Gastrocnemius medialis (tissue), 4 donors: ENCODE data around the gene LSS. TPM values are rescaled to one million over a fixed set of nuclear protein-coding genes. Genes with fewer than 3 reads are reported as not detected.

Experiments
- ATAC-seq, 2 donors: fragments of 150-250 bp; one replicate each; pipeline ENCODE4 v1.9.1; 2016
- DNase-seq, 2 donors: peaks; one replicate each; pipeline ENCODE4 v3.0.0-alpha.2; 2019
- H3K27ac ChIP-seq, 4 donors: fragments of 200-600 bp; sonication (generic); 1 replicate in 1 of 4; 2 replicates in 3 of 4; pipeline ENCODE4 v1.5.1; 2016 to 2018; ENCODE audit warnings: mild to moderate bottlenecking in 2 of 4, moderate library complexity in 1 of 4
- H3K27me3 ChIP-seq, 3 donors: fragments of 200-600 bp; sonication (generic) in 2 of 3; 1 replicate in 1 of 3; 2 replicates in 2 of 3; pipeline versions ENCODE4 v1.5.1 to v1.6.0; 2016 to 2019; ENCODE audit warnings: mild to moderate bottlenecking in 1 of 3, moderate library complexity in 1 of 3
- H3K36me3 ChIP-seq, 2 donors: fragments of 200-600 bp; sonication (generic) in 1 of 2; one replicate each; pipeline ENCODE4 v1.5.1; 2017 to 2018
- H3K4me1 ChIP-seq, 2 donors: fragments of 200-600 bp; sonication (generic) in 1 of 2; one replicate each; pipeline ENCODE4 v1.5.1; 2016 to 2017; ENCODE audit warnings: mild to moderate bottlenecking in 2 of 2
- H3K4me3 ChIP-seq, 4 donors: fragments of 200-600 bp; sonication (generic) in 3 of 4; 1 replicate in 1 of 4; 2 replicates in 3 of 4; pipeline ENCODE4 v1.5.1; 2016 to 2019; ENCODE audit warnings: mild to moderate bottlenecking in 2 of 4
- H3K9me3 ChIP-seq, 3 donors: fragments of 200-600 bp; sonication (generic) in 2 of 3; 1 replicate in 1 of 3; 2 replicates in 2 of 3; pipeline ENCODE4 v1.5.1; 2016 to 2019
- POLR2A ChIP-seq, 2 donors: fragments of 450-650 bp; IDR thresholded peaks; one replicate each; pipeline ENCODE4 v1.6.1; 2017; ENCODE audit warnings: antibody characterized with exemption in 2 of 2, mild to moderate bottlenecking in 2 of 2, moderate library complexity in 2 of 2
- in situ Hi-C, 4 donors: fragments of 200-750 bp; cut with MboI; loops; one replicate each; pipeline versions ENCODE4 v1.15.0 to v1.8.0; 2017; ENCODE audit warnings: low sequenced_read_pairs in 4 of 4
- intact Hi-C: fragments of 100-400 bp; cut with DNase I; formaldehyde crosslinking; loops from one replicate; pipeline ENCODE4 v1.15.1; 2023; ENCODE audit warnings: low total_unique reads
- total RNA-seq, 4 donors: library from RNA; depleted of rRNA; stranded (reverse); fragments of >200 nt; gene quantifications; one replicate each; pipeline versions ENCODE4 v1.1.0 to v1.2.3, GENCODE V29; 2016
- TF ChIP-seq, protein P1 (sequence below), 5 experiments: fragments of 450-650 bp in 3 of 5; fragments of 200-600 bp in 2 of 5; sonication (generic) in 2 of 5; IDR thresholded peaks in 4 of 5; conservative IDR thresholded peaks in 1 of 5; 1 replicate in 4 of 5; 2 replicates in 1 of 5; pipeline ENCODE4 v1.5.1; 2016 to 2019; ENCODE audit warnings: antibody characterized with exemption in 5 of 5, mild to moderate bottlenecking in 3 of 5, moderate library complexity in 3 of 5

Gene LSS
- total RNA-seq, 4 donors from 2014 or later, result 26.4 to 47.2 (median 32.7) TPM

DNA sequence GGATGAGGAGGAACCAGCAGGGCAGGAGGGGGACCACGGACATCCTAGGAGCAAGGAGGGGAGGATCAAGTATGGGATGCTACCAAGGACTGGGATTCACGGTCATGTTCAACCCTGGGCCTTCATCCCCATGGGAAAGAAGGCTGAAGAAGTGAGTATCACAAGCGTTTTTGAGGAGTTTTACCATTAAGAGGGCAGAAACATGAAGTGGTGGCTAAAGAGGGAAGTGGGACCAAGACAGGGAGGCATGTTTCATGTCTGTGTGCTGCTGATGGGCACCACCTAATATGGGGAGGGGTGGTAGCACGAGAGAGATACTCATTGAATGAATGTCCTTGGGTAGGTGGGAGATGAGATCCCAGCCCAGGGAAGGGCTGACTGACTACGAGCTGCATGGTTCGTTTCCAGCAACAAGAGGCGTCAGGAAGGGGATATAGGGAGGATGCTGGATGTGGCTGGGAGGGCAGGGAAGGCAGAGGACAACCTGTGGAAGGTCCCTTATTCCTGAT is 11.3 kb upstream of the LSS start:
- intact Hi-C loops (no loop called here), in situ Hi-C loops (no loop called here)
- ATAC-seq (no peak), DNase-seq (no peak)
- Histone ChIP-seq H3K27ac (no peak overlapping the region), H3K9me3 (no peaks in the 10 kb centered on the region), H3K36me3 (peaks cover 0 to 99% of the 10 kb centered on the region in 2 donors), H3K4me1 (no peaks in the 10 kb centered on the region), H3K27me3 (no peaks in the 10 kb centered on the region), H3K4me3 (no peak overlapping the region)
- TF ChIP-seq, protein P1, sequence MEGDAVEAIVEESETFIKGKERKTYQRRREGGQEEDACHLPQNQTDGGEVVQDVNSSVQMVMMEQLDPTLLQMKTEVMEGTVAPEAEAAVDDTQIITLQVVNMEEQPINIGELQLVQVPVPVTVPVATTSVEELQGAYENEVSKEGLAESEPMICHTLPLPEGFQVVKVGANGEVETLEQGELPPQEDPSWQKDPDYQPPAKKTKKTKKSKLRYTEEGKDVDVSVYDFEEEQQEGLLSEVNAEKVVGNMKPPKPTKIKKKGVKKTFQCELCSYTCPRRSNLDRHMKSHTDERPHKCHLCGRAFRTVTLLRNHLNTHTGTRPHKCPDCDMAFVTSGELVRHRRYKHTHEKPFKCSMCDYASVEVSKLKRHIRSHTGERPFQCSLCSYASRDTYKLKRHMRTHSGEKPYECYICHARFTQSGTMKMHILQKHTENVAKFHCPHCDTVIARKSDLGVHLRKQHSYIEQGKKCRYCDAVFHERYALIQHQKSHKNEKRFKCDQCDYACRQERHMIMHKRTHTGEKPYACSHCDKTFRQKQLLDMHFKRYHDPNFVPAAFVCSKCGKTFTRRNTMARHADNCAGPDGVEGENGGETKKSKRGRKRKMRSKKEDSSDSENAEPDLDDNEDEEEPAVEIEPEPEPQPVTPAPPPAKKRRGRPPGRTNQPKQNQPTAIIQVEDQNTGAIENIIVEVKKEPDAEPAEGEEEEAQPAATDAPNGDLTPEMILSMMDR (IDR thresholded peaks at IDR 0.05 in 4 of 5, conservative IDR thresholded peaks at IDR 0.05 in 1 of 5), result no peak
- no peak for TF ChIP-seq POLR2A (IDR thresholded peaks at IDR 0.05)

DNA sequence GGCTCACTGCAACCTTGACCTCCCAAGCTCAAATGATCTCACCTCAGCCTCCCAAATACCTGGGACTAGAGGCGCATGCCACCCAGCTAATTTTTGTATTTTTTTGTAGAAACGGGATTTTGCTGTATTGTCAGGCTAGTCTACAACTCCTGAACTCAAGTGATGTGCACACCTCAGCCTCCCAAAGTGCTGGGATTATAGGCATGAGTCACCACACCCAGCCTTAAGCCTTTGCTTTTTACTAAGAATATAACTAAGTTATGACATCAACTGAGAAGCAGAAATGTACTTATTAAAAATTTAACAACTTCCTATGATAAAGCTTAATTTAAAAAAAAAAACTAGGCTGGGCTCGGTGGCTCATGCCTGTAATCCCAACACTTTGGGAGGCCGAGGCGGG is 8.9 kb upstream of the LSS start:
- Histone ChIP-seq H3K27me3 (no peaks in the 10 kb centered on the region), H3K4me3 (no peak overlapping the region), H3K36me3 (peaks cover 0 to 88% of the 10 kb centered on the region in 2 donors), H3K27ac (no peak overlapping the region), H3K9me3 (no peaks in the 10 kb centered on the region), H3K4me1 (no peaks in the 10 kb centered on the region)
- no peak for TF ChIP-seq POLR2A (IDR thresholded peaks at IDR 0.05)
- TF ChIP-seq, protein P1 (IDR thresholded peaks at IDR 0.05 in 4 of 5, conservative IDR thresholded peaks at IDR 0.05 in 1 of 5), result no peak
- in situ Hi-C loops, result no loop called here
- DNase-seq, result no peak
- ATAC-seq, result no peak
- intact Hi-C loops, result no loop called here

DNA sequence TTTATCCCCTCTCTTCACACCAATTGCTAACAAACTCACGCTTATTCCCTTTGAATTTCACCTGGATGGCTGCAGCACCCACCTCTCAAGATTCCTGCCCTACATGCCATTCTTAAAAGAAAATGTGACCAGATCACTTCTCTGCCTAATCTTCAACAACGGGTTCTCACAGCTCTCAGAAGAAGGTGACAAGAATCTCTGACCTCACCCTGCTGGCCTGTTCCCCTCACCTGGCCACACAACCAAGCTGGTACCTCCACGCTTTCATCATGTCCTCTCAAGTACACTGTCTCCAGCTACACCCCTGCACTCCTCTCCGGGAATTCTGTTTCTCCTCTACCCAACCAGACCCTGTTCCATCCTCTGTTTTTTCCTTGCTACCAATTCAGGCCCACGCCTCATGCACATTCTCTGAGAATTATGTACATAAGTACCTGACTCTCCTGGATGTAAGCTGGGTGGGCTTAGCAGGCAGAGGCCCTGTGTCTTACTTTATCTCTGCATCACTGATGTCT is 5.9 kb upstream of the LSS start:
- no peaks in the 10 kb centered on the region for H3K27me3 ChIP-seq
- in situ Hi-C loops (loop anchor here in 1 of 4 donors (5.0 kb wide), 1 partner anchor 53 kb away; the partner anchor contains the start of genes MCM3AP and YBEY), intact Hi-C loops (no loop called here)
- no peak for ATAC-seq
- H3K9me3 ChIP-seq, result no peaks in the 10 kb centered on the region
- DNase-seq, result no peak
- H3K4me3 ChIP-seq, result no peak overlapping the region
- peaks cover 0 to 5% of the 10 kb centered on the region in 2 donors for H3K4me1 ChIP-seq
- no peak overlapping the region for H3K27ac ChIP-seq
- TF ChIP-seq, protein P1 (IDR thresholded peaks at IDR 0.05 in 4 of 5, conservative IDR thresholded peaks at IDR 0.05 in 1 of 5), result no peak
- no peak for TF ChIP-seq POLR2A (IDR thresholded peaks at IDR 0.05)
- peaks cover 0 to 59% of the 10 kb centered on the region in 2 donors for H3K36me3 ChIP-seq

DNA sequence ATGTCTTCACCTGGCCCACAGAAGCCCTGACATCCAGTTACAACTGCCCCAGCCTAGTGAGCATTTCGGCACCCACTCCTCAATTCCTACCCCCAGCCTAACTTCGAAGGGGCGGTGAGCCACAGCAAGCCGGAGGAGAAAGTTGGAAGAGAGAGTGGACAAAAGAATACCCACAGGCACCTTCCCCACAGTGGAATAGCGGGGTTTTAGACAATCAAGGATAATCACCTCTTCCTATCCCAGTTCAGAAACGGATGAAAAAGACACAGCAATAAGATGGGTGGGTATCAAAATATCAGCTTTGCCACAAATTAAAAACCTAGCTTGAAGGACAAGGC is 1.3 kb upstream of the LSS start:
- H3K4me3 ChIP-seq, result peak overlapping the region in 3 of 4 donors; percentile 78 to 98 (median 88)
- DNase-seq, result no peak
- no peaks in the 10 kb centered on the region for H3K27me3 ChIP-seq
- in situ Hi-C loops (loop anchor here in 1 of 4 donors (5.0 kb wide), 1 partner anchor 57 kb away; the partner anchor contains the start of genes MCM3AP and YBEY), intact Hi-C loops (loop anchor here (1.0 to 5.0 kb wide), 3 partner anchors 41 to 258 kb away; partner anchors contain the start of gene PCNT)
- H3K9me3 ChIP-seq, result no peaks in the 10 kb centered on the region
- TF ChIP-seq, protein P1 (IDR thresholded peaks at IDR 0.05 in 4 of 5, conservative IDR thresholded peaks at IDR 0.05 in 1 of 5), result no peak
- TF ChIP-seq POLR2A (IDR thresholded peaks at IDR 0.05), result no peak
- ATAC-seq, result no peak
- peaks cover 24 to 29% of the 10 kb centered on the region in 2 donors for H3K4me1 ChIP-seq
- H3K36me3 ChIP-seq, result peaks cover 0 to 13% of the 10 kb centered on the region in 2 donors
- H3K27ac ChIP-seq, result peak overlapping the region; percentile 83 to 99 (median 90)
